Body of pancreas (tissue), 4 donors: ENCODE data around the gene TMEM242. TPM values are rescaled to one million over a fixed set of nuclear protein-coding genes. Genes with fewer than 3 reads are reported as not detected.
A peak's percentile ranks its signal among the peaks of the same experiment; 100 is the strongest.

Experiments
- ATAC-seq: fragments of 150-250 bp; one replicate; pipeline ENCODE4 v1.9.1; 2016
- DNase-seq, 4 donors: peaks; one replicate each; pipeline ENCODE4 v3.0.0-alpha.2; 2019
- H3K27ac ChIP-seq, 4 donors: fragments of 200-600 bp; sonication (generic); 1 replicate in 3 of 4; 2 replicates in 1 of 4; pipeline versions ENCODE4 v1.5.1 to v1.6.1; 2016 to 2019; ENCODE audit warnings: mild to moderate bottlenecking in 1 of 4, mixed read lengths in 1 of 4, moderate library complexity in 1 of 4
- H3K27me3 ChIP-seq, 2 donors: fragments of 200-600 bp; sonication (generic); one replicate each; pipeline ENCODE4 v1.6.0; 2016; ENCODE audit warnings: mild to moderate bottlenecking in 1 of 2
- H3K36me3 ChIP-seq, 2 donors: fragments of 200-600 bp; sonication (generic); replicated peaks in 1 of 2; 2 replicates each; pipeline ENCODE4 v1.5.1; 2016; ENCODE audit warnings: low read depth in 2 of 2; ENCODE audit not compliant: insufficient read depth in 1 of 2
- H3K4me1 ChIP-seq: fragments of 200-600 bp; sonication (generic); one replicate; pipeline ENCODE4 v1.6.0; 2016
- H3K4me3 ChIP-seq, 2 donors: fragments of 200-600 bp; sonication (generic); 1 replicate in 1 of 2; 2 replicates in 1 of 2; pipeline ENCODE4 v1.5.1; 2016 to 2019
- H3K9me3 ChIP-seq, 3 donors: fragments of 200-600 bp; sonication (generic); 1 replicate in 2 of 3; 2 replicates in 1 of 3; pipeline ENCODE4 v1.5.1; 2016
- POLR2A ChIP-seq, 3 donors: fragments of 450-650 bp; IDR thresholded peaks; one replicate each; pipeline ENCODE4 v1.6.1; 2016; ENCODE audit warnings: antibody characterized with exemption in 3 of 3, mild to moderate bottlenecking in 2 of 3
- WGBS, 2 donors: methylation state at CpG; one replicate each; pipeline ENCODE4 v1.1.5; 2017; 5-methylcytosine and 5-hydroxymethylcytosine counted together
- intact Hi-C: fragments of 100-400 bp; cut with DNase I; formaldehyde crosslinking; loops from one replicate; pipeline ENCODE4 v1.15.1; 2023
- total RNA-seq, 2 donors: library from RNA; depleted of rRNA; stranded (reverse); fragments of >200 nt; gene quantifications; one replicate each; pipeline ENCODE4 v1.1.0, GENCODE V29; 2016
- TF ChIP-seq, protein P1 (sequence below), 7 experiments: fragments of 450-650 bp in 4 of 7; fragments of 200-600 bp in 3 of 7; sonication (generic) in 3 of 7; IDR thresholded peaks; one replicate each; pipeline ENCODE4 v1.5.1; 2016 to 2019; ENCODE audit warnings: antibody characterized with exemption in 7 of 7

The TMEM242 gene
- total RNA-seq, 2 donors from 2014 or later, result 1.6 to 6.2 TPM

- Histone ChIP-seq H3K9me3 (no peaks in the 10 kb centered on the region), H3K27me3 (no peaks in the 10 kb centered on the region), H3K27ac (no peak overlapping the region), H3K4me3 (no peak overlapping the region), H3K36me3 (no peaks in the 10 kb centered on the region), H3K4me1 (peaks cover 14% of the 10 kb centered on the region)
- DNase-seq, result no peak
- TF ChIP-seq POLR2A (IDR thresholded peaks at IDR 0.05), result no peak
- TF ChIP-seq, protein P1, sequence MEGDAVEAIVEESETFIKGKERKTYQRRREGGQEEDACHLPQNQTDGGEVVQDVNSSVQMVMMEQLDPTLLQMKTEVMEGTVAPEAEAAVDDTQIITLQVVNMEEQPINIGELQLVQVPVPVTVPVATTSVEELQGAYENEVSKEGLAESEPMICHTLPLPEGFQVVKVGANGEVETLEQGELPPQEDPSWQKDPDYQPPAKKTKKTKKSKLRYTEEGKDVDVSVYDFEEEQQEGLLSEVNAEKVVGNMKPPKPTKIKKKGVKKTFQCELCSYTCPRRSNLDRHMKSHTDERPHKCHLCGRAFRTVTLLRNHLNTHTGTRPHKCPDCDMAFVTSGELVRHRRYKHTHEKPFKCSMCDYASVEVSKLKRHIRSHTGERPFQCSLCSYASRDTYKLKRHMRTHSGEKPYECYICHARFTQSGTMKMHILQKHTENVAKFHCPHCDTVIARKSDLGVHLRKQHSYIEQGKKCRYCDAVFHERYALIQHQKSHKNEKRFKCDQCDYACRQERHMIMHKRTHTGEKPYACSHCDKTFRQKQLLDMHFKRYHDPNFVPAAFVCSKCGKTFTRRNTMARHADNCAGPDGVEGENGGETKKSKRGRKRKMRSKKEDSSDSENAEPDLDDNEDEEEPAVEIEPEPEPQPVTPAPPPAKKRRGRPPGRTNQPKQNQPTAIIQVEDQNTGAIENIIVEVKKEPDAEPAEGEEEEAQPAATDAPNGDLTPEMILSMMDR (IDR thresholded peaks at IDR 0.05), result no peak
- ATAC-seq, result no peak
- WGBS, 2 donors, result 63 to 70% methylated on average over 6 of the region's 8 CpGs
- intact Hi-C loops, result no loop called here
Measured at GRCh38 chr6:157283330-157283898, 39.9 kb downstream of the TMEM242 start.

- ATAC-seq (no peak), DNase-seq (no peak)
- Histone ChIP-seq H3K4me3 (no peak overlapping the region), H3K36me3 (no peaks in the 10 kb centered on the region), H3K27me3 (no peaks in the 10 kb centered on the region), H3K4me1 (peaks cover 14% of the 10 kb centered on the region), H3K9me3 (no peaks in the 10 kb centered on the region), H3K27ac (no peak overlapping the region)
- TF ChIP-seq, protein P1 (IDR thresholded peaks at IDR 0.05), result no peak
- no peak for TF ChIP-seq POLR2A (IDR thresholded peaks at IDR 0.05)
- intact Hi-C loops, result no loop called here
- 90 to 98% methylated on average over 7 of the region's 7 CpGs for WGBS, 2 donors
Measured at GRCh38 chr6:157282284-157282683, 41.0 kb downstream of the TMEM242 start.

DNA sequence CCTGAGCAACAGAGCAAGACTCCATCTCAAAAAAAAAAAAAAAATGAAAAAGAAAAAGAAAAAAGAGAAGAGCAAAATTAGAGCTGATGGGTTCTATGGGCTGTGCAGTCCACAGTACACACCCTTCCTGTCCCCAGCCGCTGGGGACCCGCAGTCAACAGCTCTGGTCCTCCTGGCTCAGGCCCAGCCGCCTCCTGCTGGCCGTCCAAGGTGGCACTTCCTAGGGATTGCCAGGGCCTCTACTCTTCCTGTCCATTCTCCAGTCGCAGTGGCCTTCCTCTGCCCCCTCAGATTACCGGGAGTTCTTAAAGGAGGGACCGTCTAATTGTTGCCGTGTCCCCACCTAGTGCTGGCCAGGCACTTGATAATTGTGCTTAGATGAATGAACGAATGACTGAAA is 41.7 kb downstream of the TMEM242 start:
- ATAC-seq (peak; percentile 76), DNase-seq (peak; percentile 46 to 83 (median 58))
- no peaks in the 10 kb centered on the region for H3K36me3 ChIP-seq
- no peak overlapping the region for H3K4me3 ChIP-seq
- peaks cover 14% of the 10 kb centered on the region for H3K4me1 ChIP-seq
- no peak for TF ChIP-seq POLR2A (IDR thresholded peaks at IDR 0.05)
- TF ChIP-seq, protein P1 (IDR thresholded peaks at IDR 0.05), result peak; percentile 15 to 66 (median 31)
- no peaks in the 10 kb centered on the region for H3K9me3 ChIP-seq
- 39 to 50% methylated on average over 5 to 9 of the region's 9 CpGs for WGBS, 2 donors
- no peak overlapping the region for H3K27ac ChIP-seq
- no peaks in the 10 kb centered on the region for H3K27me3 ChIP-seq
- intact Hi-C loops, result no loop called here

DNA sequence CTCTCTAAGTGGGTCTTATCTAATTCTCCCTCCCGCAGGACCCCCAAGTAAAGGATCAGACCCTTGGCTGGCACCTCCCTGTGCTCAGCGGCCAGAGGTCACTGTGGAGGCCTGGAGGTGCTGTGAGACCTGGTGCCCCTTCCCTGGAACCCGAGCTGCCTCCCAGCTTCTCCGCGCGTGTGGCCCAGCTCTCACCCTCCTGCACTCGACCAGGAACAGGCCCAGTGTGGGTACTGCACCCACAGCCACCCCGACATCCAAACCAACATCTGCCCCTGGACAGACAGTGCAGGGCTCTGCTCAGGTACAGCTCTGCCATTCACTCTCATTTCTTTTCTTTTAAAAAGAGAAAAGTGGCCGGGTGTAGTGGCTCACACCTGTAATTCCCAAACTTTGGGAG is 42.4 kb downstream of the TMEM242 start:
- no peaks in the 10 kb centered on the region for H3K9me3 ChIP-seq
- no peak overlapping the region for H3K4me3 ChIP-seq
- peaks cover 14% of the 10 kb centered on the region for H3K4me1 ChIP-seq
- no peak overlapping the region for H3K27ac ChIP-seq
- no peaks in the 10 kb centered on the region for H3K27me3 ChIP-seq
- H3K36me3 ChIP-seq, result no peaks in the 10 kb centered on the region
- TF ChIP-seq, protein P1 (IDR thresholded peaks at IDR 0.05), result no peak
- TF ChIP-seq POLR2A (IDR thresholded peaks at IDR 0.05), result no peak
- intact Hi-C loops, result no loop called here
- DNase-seq (no peak), ATAC-seq (no peak)
- 77% methylated on average over 6 to 9 of the region's 9 CpGs for WGBS, 2 donors

- H3K27ac ChIP-seq, result no peak overlapping the region
- intact Hi-C loops, result no loop called here
- H3K27me3 ChIP-seq, result no peaks in the 10 kb centered on the region
- no peaks in the 10 kb centered on the region for H3K36me3 ChIP-seq
- H3K4me1 ChIP-seq, result peaks cover 9% of the 10 kb centered on the region
- no peak overlapping the region for H3K4me3 ChIP-seq
- no peaks in the 10 kb centered on the region for H3K9me3 ChIP-seq
- no peak for ATAC-seq
- no peak for DNase-seq
- WGBS, 2 donors, result 87 to 90% methylated on average over 15 to 17 of the region's 17 CpGs
- no peak for TF ChIP-seq POLR2A (IDR thresholded peaks at IDR 0.05)
- TF ChIP-seq, protein P1 (IDR thresholded peaks at IDR 0.05), result no peak
Measured at GRCh38 chr6:157280157-157280556, 43.2 kb downstream of the TMEM242 start.
